ENCODE measurements around the gene GSG1. TPM values are rescaled to one million over a fixed set of nuclear protein-coding genes. Genes with fewer than 3 reads are reported as not detected.

The GSG1 gene
- total and polyA plus RNA-seq, 2 of the 8 experiments (the other 6 are each of a cell fraction or from before 2014, with no cell fraction given) = 0.89 to 1.4 TPM

DNA sequence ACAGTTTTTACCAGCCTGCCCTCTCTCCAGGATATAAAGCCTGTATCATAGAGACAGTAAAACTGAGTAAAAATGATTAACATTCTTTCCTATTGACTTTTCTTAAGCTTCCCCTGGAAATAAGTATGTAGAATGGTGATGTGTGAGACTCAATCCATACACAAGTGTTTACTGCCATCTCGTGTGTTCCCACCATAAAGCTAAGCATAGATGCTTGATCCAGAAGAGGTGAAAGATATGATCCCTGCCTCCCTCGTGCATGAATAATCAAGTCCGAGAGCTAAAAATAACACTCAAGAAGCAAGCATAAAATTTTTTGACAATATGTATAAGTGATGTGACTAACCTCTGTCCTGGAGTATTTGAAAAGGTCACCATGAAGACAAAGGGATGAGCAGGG, 16.9 kb upstream of the GSG1 start:
- Histone ChIP-seq H3K9ac (replicated peaks in 1 of 4; ENCODE audit: extremely low read depth in 1 of 4, low read depth in 3 of 4, low read length in 3 of 4) (no peak overlapping the region), H2AFZ (ENCODE audit: low read length) (no peak overlapping the region), H3K14ac (ENCODE audit: insufficient read length) (no peak overlapping the region), H3K79me2 (ENCODE audit: control insufficient read depth in 1 of 2, insufficient read depth in 2 of 2, low read length in 2 of 2) (no peaks in the 10 kb centered on the region), H3K4me1 (replicated peaks in 1 of 4; ENCODE audit: control insufficient read depth in 3 of 4, insufficient read depth in 4 of 4, low read length in 3 of 4) (peaks cover 0 to 15% (median 9%) of the 10 kb centered on the region in 4 experiments; a peak in 5 of 7 replicates), H3K79me1 (ENCODE audit: low read depth, low read length) (no peaks in the 10 kb centered on the region), H2BK120ac (replicated peaks; ENCODE audit: low read depth, low read length) (no peak overlapping the region), H3K4me3 (ENCODE audit: extremely low read depth in 1 of 4, insufficient read depth in 2 of 4, low read depth in 3 of 4, low read length in 4 of 4) (no peak overlapping the region), H2BK15ac (ENCODE audit: low read length) (no peak overlapping the region), H2AK5ac (ENCODE audit: low read depth, low read length) (no peak overlapping the region), H3K18ac (ENCODE audit: extremely low read depth, low read length) (no peak overlapping the region), H3K27me3 (replicated peaks in 1 of 4; ENCODE audit: control insufficient read depth in 3 of 4, extremely low read depth in 1 of 4, insufficient read depth in 3 of 4, low read length in 3 of 4) (no peaks in the 10 kb centered on the region; a peak in 1 of 7 replicates), H4K20me1 (replicated peaks in 1 of 2; ENCODE audit: control insufficient read depth in 1 of 2, insufficient read depth in 2 of 2, low read length in 2 of 2) (no peaks in the 10 kb centered on the region), H3K56ac (replicated peaks; ENCODE audit: insufficient read length, low read depth, low read length) (no peak overlapping the region), H3K4me2 (ENCODE audit: insufficient read depth in 1 of 2, low read depth in 2 of 2, low read length in 2 of 2) (no peak overlapping the region), H3K23ac (ENCODE audit: insufficient read length) (no peak overlapping the region), H3K23me2 (ENCODE audit: low read depth, low read length) (no peaks in the 10 kb centered on the region), H4K91ac (replicated peaks; ENCODE audit: insufficient read length, low read length) (no peak overlapping the region), H4K8ac (ENCODE audit: extremely low read depth, insufficient read depth, low read length) (no peak overlapping the region), H3K4ac (replicated peaks; ENCODE audit: insufficient read length, low read depth, low read length) (no peak overlapping the region), H2BK20ac (ENCODE audit: low read length) (no peak overlapping the region), H2BK12ac (ENCODE audit: low read depth, low read length) (no peak overlapping the region), H2BK5ac (ENCODE audit: low read depth, low read length) (no peak overlapping the region), H4K5ac (ENCODE audit: insufficient read length, low read depth, low read length) (no peak overlapping the region), H3K9me3 (ENCODE audit: insufficient read depth in 2 of 2, low read depth in 1 of 2, low read length in 1 of 2) (no peaks in the 10 kb centered on the region), H3K27ac (ENCODE audit: low read depth, low read length) (no peak overlapping the region), H3K36me3 (ENCODE audit: control insufficient read depth in 2 of 4, insufficient read depth in 4 of 4, low read length in 3 of 4) (no peaks in the 10 kb centered on the region)
- CTCF ChIA-PET (ENCODE audit: partially characterized antibody) = interaction anchor here (0.6 to 1.7 kb wide), 9 partner anchors 15 to 145 kb away, joined by 3 to 6 read pairs (median 4); no protein-coding TSS in a partner anchor
- 89% methylated on average over 3 of the region's 3 CpGs; no CpG with 5 or more reads in 1 of the 2 experiments for WGBS, 2 experiments (ENCODE audit: extremely low coverage in 1 of 2, insufficient coverage in 1 of 2, insufficient read length in 1 of 2, insufficient replicate concordance in 2 of 2, low coverage in 1 of 2, low lambda C conversion rate in 2 of 2, missing lambda C conversion rate in 1 of 2)
- DNase-seq (ENCODE audit: low read depth in 1 of 2, low spot score in 2 of 2) (no peak), FAIRE-seq (no peak)
- POLR2A ChIA-PET (ENCODE audit: partially characterized antibody) = interaction anchor here (0.6 to 1.1 kb wide), 2 partner anchors 12 to 18 kb away, joined by 3 read pairs; no protein-coding TSS in a partner anchor
- TF ChIP-seq SAP30 (IDR thresholded peaks at IDR 0.05; ENCODE audit: insufficient read depth, insufficient replicate concordance, low read length) (no peak), KDM1A (IDR thresholded peaks at IDR 0.05; ENCODE audit: borderline replicate concordance, low read length) (no peak), EP300 (IDR thresholded peaks at IDR 0.05; ENCODE audit: borderline replicate concordance in 1 of 2, low read depth in 2 of 2, low read length in 2 of 2) (no peak), TEAD4 (IDR thresholded peaks at IDR 0.05; ENCODE audit: low read depth, low read length) (no peak)
- TF ChIP-seq, protein P1, sequence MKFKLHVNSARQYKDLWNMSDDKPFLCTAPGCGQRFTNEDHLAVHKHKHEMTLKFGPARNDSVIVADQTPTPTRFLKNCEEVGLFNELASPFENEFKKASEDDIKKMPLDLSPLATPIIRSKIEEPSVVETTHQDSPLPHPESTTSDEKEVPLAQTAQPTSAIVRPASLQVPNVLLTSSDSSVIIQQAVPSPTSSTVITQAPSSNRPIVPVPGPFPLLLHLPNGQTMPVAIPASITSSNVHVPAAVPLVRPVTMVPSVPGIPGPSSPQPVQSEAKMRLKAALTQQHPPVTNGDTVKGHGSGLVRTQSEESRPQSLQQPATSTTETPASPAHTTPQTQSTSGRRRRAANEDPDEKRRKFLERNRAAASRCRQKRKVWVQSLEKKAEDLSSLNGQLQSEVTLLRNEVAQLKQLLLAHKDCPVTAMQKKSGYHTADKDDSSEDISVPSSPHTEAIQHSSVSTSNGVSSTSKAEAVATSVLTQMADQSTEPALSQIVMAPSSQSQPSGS (IDR thresholded peaks at IDR 0.05; ENCODE audit: low read length) = no peak

Measured in H1 (cell line).